ENCODE results near the gene FAM83E. TPM values are rescaled to one million over a fixed set of nuclear protein-coding genes. Genes with fewer than 3 reads are reported as not detected.
A peak's percentile ranks its signal among the peaks of the same experiment; 100 is the strongest.

Gene FAM83E
- total and polyA plus RNA-seq, 10 of the 15 experiments (the other 5 are each of a cell fraction or from before 2014, with no cell fraction given): 0.14 to 2.5 (median 0.33) TPM; not detected in 4

DNA sequence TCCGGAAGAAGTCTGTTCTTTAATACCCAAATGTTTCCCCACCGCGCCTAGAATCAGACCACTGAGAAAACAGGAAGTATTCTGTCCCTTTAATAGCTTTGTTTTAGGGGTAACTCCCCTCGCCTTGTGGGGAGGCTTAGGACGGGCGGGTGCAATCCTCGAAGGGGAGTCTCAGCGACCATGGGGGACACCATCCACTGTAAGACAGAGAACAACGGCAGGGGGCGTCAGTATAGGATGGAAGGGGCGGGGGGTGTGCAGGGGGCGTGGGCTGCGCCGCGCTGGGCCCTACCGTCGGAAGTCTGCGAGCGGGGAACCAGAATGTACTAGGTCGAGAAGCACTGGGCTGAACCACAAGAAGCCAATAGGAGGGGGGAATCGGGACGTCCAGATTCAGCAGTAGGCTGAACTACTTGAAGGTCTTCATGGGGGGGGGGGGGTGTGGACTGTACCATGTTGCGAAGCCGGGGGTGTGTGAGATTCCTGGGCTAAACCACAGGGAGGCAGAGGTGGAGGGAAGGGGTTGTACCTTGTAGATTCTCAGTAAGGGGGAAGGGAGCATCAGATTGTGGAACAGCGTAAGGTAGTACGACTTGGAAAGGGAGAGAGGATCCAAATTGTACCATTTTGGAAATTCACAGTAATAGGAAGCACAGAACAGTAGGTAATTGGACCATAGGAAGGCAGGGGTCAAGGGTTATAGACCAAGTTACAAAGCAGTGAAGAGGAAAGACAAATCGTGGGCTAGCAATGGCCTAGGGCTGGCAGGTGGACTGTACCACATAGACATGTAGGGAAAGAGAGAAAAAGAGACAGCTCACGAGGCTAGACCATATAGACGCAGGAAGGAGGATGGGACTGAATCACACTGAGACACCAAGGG, 23.3 kb upstream of the FAM83E start (continued):
- no peak for TF ChIP-seq PAX8 (IDR thresholded peaks at IDR 0.05)
- no peak for TF ChIP-seq DPF2 (IDR thresholded peaks at IDR 0.05)
- 0 out of 2 replicates have a peak, but pooled peaks have one; percentile 52 for TF ChIP-seq TAF1 (IDR thresholded peaks at IDR 0.05; ENCODE audit: borderline replicate concordance, low read depth, low read length)
- no peak for TF ChIP-seq SIN3A (IDR thresholded peaks at IDR 0.05; ENCODE audit: low read depth, low read length)
- no peak for TF ChIP-seq YBX1 (IDR thresholded peaks at IDR 0.05)
- TF ChIP-seq, protein P1, sequence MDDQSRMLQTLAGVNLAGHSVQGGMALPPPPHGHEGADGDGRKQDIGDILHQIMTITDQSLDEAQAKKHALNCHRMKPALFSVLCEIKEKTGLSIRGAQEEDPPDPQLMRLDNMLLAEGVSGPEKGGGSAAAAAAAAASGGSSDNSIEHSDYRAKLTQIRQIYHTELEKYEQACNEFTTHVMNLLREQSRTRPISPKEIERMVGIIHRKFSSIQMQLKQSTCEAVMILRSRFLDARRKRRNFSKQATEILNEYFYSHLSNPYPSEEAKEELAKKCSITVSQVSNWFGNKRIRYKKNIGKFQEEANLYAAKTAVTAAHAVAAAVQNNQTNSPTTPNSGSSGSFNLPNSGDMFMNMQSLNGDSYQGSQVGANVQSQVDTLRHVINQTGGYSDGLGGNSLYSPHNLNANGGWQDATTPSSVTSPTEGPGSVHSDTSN (IDR thresholded peaks at IDR 0.05; ENCODE audit: insufficient replicate concordance, low read depth, low read length): no peak
- no peak for TF ChIP-seq TBL1XR1 (IDR thresholded peaks at IDR 0.05; ENCODE audit: low read depth, low read length)
- TF ChIP-seq GATAD2B (conservative IDR thresholded peaks at IDR 0.05; ENCODE audit: low read depth): no peak
- TF ChIP-seq RUNX3 (IDR thresholded peaks at IDR 0.05; ENCODE audit: low read length): peak; percentile 62
- peak; percentile 17; the same call in 1 of the 3 replicates for TF ChIP-seq POU2F2 (IDR thresholded peaks at IDR 0.05; ENCODE audit: borderline replicate concordance, low read depth, low read length)
- no peak for TF ChIP-seq KDM1A (IDR thresholded peaks at IDR 0.05; ENCODE audit: borderline replicate concordance)
- TF ChIP-seq FOXK2 (IDR thresholded peaks at IDR 0.05): peak; percentile 96
- TF ChIP-seq SMARCA5 (IDR thresholded peaks at IDR 0.05): 0 out of 2 replicates have a peak, but pooled peaks have one; percentile 22
- TF ChIP-seq GABPA (IDR thresholded peaks at IDR 0.05; ENCODE audit: low read depth): no peak
- no peak for TF ChIP-seq SPI1 (IDR thresholded peaks at IDR 0.05; ENCODE audit: borderline replicate concordance, insufficient read depth, low read depth, low read length)
- TF ChIP-seq ZZZ3 (IDR thresholded peaks at IDR 0.05; ENCODE audit: control insufficient read depth, insufficient read length, low read depth): no peak
- no peak for TF ChIP-seq TCF12 (IDR thresholded peaks at IDR 0.05; ENCODE audit: low read depth, low read length)

All from GM12878 (cell line).